Progenitor cell of endocrine pancreas (in vitro differentiated cells): Measurements from ENCODE around the gene DTNA. TPM values are rescaled to one million over a fixed set of nuclear protein-coding genes. Genes with fewer than 3 reads are reported as not detected.
"Not testable (repeated sequence)": the region's sequence is repeated elsewhere in the genome, so short reads cannot be mapped to it uniquely, and the experiment has no call there.

Source experiments
- DNase-seq: peaks from one replicate; pipeline ENCODE4 v3.0.0; 2021; ENCODE audit warnings: low spot score; ENCODE audit not compliant: unreplicated experiment
- H3K27ac Mint-ChIP-seq: 2 replicates; pipeline ENCODE4 v1.8.0; 2021; ENCODE audit warnings: mild to moderate bottlenecking, moderate library complexity, mixed read lengths
- H3K27me3 Mint-ChIP-seq: 2 replicates; pipeline ENCODE4 v1.8.0; 2021; ENCODE audit warnings: mixed read lengths
- H3K36me3 Mint-ChIP-seq: 2 replicates; pipeline ENCODE4 v1.8.0; 2022; ENCODE audit warnings: mixed read lengths; ENCODE audit not compliant: insufficient read depth
- H3K4me1 Mint-ChIP-seq: 2 replicates; pipeline ENCODE4 v1.8.0; 2021; ENCODE audit warnings: low read depth, mixed read lengths
- H3K4me3 Mint-ChIP-seq: 2 replicates; pipeline ENCODE4 v1.8.0; 2021; ENCODE audit warnings: low read depth, mild to moderate bottlenecking, moderate library complexity, mixed read lengths
- H3K9me3 Mint-ChIP-seq: 2 replicates; pipeline ENCODE4 v1.8.0; 2021; ENCODE audit warnings: low read depth, mixed read lengths
- CTCF ChIP-seq: fragments of 200-600 bp; sonication (generic); IDR thresholded peaks from one replicate; pipeline ENCODE4 v1.5.0; 2021; ENCODE audit warnings: antibody characterized with exemption, mild to moderate bottlenecking; ENCODE audit not compliant: unreplicated experiment
- total RNA-seq: library from RNA; stranded (reverse); gene quantifications from 2 replicates; pipeline ENCODE4 v1.2.1, GENCODE V29; 2021

The DTNA gene
- total RNA-seq, 1 donor from 2014 or later = 25.4 TPM

DNA sequence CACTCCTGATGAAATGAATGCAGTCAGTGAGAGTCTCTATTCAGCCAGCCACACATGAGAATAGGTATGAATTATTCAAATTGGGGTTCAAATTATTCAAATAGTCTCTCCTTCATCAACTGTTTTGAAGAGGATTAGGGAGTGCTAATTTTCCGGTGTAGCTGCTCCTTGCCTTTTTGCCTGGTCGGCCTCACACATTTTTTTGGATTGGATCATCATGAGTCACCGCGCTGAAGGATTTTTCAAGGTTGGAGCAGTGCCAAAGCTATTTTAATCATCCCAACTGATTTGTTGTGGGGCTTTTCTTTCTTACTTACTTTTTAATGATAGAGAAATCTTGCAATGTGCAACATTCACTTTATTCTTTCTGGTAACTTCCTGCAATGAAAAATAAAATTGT is 2.4 kb upstream of the DTNA start:
- no peak for TF ChIP-seq CTCF

DNA sequence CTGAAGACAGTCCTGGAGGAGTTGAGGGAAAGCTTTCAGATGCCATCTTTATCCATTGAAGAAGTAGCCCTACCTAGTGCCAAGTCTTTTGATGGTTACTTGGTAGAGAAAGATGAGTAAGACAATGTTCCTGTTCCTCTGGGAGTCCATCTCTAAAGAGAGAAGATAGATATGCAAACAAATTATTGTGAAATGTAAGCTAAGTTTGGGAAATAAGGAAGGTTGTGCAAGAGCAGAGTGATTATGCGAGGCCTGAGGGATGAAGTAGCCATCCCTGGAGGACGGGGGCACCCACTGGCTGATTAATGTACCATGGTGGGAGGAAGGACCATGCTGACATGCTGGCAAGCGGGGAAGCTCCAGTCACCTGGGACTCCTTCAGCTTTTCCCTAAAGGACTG is 994 bp upstream of the DTNA start:
- Mint-ChIP-seq H3K36me3 (no peaks in the 10 kb centered on the region), H3K4me3 (no peak overlapping the region), H3K27ac (no peak overlapping the region), H3K4me1 (peaks cover 10% of the 10 kb centered on the region), H3K27me3 (no peaks in the 10 kb centered on the region), H3K9me3 (no peaks in the 10 kb centered on the region)
- no peak for TF ChIP-seq CTCF
- no peak for DNase-seq

More for the DNA sequence above, 2.4 kb upstream of the DTNA start:
- Mint-ChIP-seq H3K4me3 (no peak overlapping the region), H3K27ac (no peak overlapping the region), H3K36me3 (no peaks in the 10 kb centered on the region), H3K27me3 (no peaks in the 10 kb centered on the region), H3K4me1 (peaks cover 10% of the 10 kb centered on the region), H3K9me3 (no peaks in the 10 kb centered on the region)
- DNase-seq = no peak

DNA sequence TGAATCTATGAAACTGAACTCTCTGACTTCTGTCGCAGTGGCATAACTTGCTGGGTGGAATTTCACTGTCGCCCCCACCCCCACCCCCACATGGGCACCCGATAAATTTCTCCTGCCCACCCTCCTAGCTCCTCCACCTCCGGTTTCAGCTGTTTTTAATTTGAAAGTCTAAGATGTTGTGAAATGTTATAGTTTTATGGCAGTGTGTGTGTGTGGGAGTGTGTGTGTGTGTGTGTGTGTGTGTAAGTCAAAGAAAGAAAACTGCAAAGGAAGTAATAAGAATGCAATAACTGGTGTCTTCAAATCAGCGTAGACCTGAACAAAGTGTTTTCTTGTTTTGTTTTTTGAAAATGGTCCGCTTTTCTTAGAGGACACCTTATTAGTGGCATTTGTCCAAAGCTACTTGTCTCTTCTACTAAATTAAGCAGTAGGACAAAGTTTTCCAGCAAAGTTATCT is 388 bp downstream of the DTNA start:
- Mint-ChIP-seq H3K36me3 (no peaks in the 10 kb centered on the region), H3K9me3 (no peaks in the 10 kb centered on the region), H3K4me1 (peaks cover 10% of the 10 kb centered on the region), H3K27ac (no peak overlapping the region), H3K27me3 (no peaks in the 10 kb centered on the region), H3K4me3 (no peak overlapping the region)
- DNase-seq = no peak
- no peak for TF ChIP-seq CTCF

DNA sequence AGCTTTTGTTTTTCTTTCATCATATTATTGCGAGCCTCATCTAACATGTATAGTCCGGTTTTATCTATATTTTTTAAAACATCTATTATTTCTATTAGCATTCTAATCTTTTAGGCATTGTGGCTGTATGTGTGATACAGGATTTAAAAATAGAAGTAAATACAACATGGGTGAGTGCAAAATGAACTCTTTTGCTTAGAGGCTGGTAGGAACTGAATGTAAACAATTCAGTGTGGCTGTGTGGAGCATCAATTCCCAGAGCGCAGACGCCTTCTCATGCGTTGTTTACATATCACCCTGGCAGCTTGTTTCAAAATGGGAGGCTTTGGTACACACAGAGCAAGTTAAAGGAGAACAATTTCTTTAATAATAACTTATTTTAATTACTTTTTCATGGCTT is 836 bp downstream of the DTNA start:
- Mint-ChIP-seq H3K36me3 (no peaks in the 10 kb centered on the region), H3K9me3 (no peaks in the 10 kb centered on the region), H3K27me3 (no peaks in the 10 kb centered on the region), H3K4me3 (no peak overlapping the region), H3K27ac (no peak overlapping the region), H3K4me1 (peaks cover 10% of the 10 kb centered on the region)
- DNase-seq = no peak
- TF ChIP-seq CTCF = no peak

- H3K4me3 Mint-ChIP-seq, H3K27me3 Mint-ChIP-seq, H3K4me1 Mint-ChIP-seq, H3K36me3 Mint-ChIP-seq, DNase-seq, H3K9me3 Mint-ChIP-seq, H3K27ac Mint-ChIP-seq: not testable (repeated sequence)
Observed at GRCh38 chr18:34716111-34716510, 6.0 kb downstream of the DTNA start.

GRCh38 chr18:34718610-34719009 is 8.5 kb downstream of the DTNA start:
- H3K27me3 Mint-ChIP-seq = no peaks in the 10 kb centered on the region
- no peaks in the 10 kb centered on the region for H3K4me1 Mint-ChIP-seq
- H3K27ac Mint-ChIP-seq = no peak overlapping the region
- no peak for DNase-seq
- no peaks in the 10 kb centered on the region for H3K9me3 Mint-ChIP-seq
- no peaks in the 10 kb centered on the region for H3K36me3 Mint-ChIP-seq
- no peak for TF ChIP-seq CTCF
- H3K4me3 Mint-ChIP-seq = no peak overlapping the region
